Endothelial cell of umbilical vein (primary cell): ENCODE measurements around the gene HIVEP3. TPM values are rescaled to one million over a fixed set of nuclear protein-coding genes. Genes with fewer than 3 reads are reported as not detected.
A peak's percentile ranks its signal among the peaks of the same experiment; 100 is the strongest.

Experiments used
- BruUV-seq: library from RNA; stranded (reverse); fragments of 400-500 nt; replicated peaks from 2 replicates; lab custom pipeline; 2021; lab: Mats Ljungman, UMichigan
- CTCF ChIA-PET: fragments of 300-600, 350-600 bp; sonication (Branson Sonifier 250); formaldehyde crosslinking; loops from one replicate; lab custom pipeline; 2021; ENCODE audit warnings: antibody characterized with exemption, inconsistent platforms; lab: Charles Lee
- POLR2A ChIA-PET: fragments of 300-600, 350-600 bp; sonication (Branson Sonifier 250); formaldehyde crosslinking; loops from one replicate; lab custom pipeline; 2021; ENCODE audit warnings: antibody characterized with exemption, inconsistent platforms; lab: Charles Lee
- DNase-seq: peaks from one replicate; pipeline ENCODE4 v3.0.0-alpha.2; 2011; ENCODE audit warnings: low read depth, low spot score
- FAIRE-seq: peaks from 2 replicates; lab custom pipeline; 2011; peaks lifted over from hg19 to GRCh38; lab: Jason Lieb, UNC
- H2AFZ ChIP-seq: 2 replicates; pipeline ENCODE4 v1.6.0; 2012; ENCODE audit warnings: low read depth, low read length, control low read depth, inconsistent platforms
- H3K27ac ChIP-seq: 2 replicates; pipeline ENCODE4 v1.5.1; 2011; ENCODE audit warnings: low read depth, mild to moderate bottlenecking, control low read depth, low read length, moderate library complexity; ENCODE audit not compliant: insufficient read depth
- H3K27me3 ChIP-seq, 2 experiments: 2 replicates each; pipeline versions ENCODE4 v1.6.0 to v1.6.1; 2011; ENCODE audit warnings: low read length in 2 of 2, mixed read lengths in 1 of 2; ENCODE audit not compliant: control insufficient read depth in 2 of 2, insufficient read depth in 2 of 2
- H3K36me3 ChIP-seq, 2 experiments: 2 replicates in 1 of 2; 3 replicates in 1 of 2; pipeline ENCODE4 v1.5.1; 2011; ENCODE audit warnings: low read length in 2 of 2, mild to moderate bottlenecking in 1 of 2, moderate library complexity in 1 of 2; ENCODE audit not compliant: control insufficient read depth in 2 of 2, insufficient read depth in 2 of 2; ENCODE audit errors: extremely low read depth in 1 of 2
- H3K4me1 ChIP-seq: 3 replicates; pipeline ENCODE4 v1.5.1; 2011; ENCODE audit warnings: mild to moderate bottlenecking, low read length; ENCODE audit not compliant: control insufficient read depth, insufficient read depth; ENCODE audit errors: extremely low read depth
- H3K4me2 ChIP-seq: 2 replicates; pipeline ENCODE4 v1.6.1; 2011; ENCODE audit warnings: low read length, control low read depth, mixed read lengths; ENCODE audit not compliant: insufficient read depth
- H3K4me3 ChIP-seq, 3 experiments: fragments of 200-600 bp in 1 of 3; sonication (generic), shearing (Covaris generic) in 1 of 3; replicated peaks in 1 of 3; 2 replicates each; pipeline ENCODE4 v1.5.1; 2011 to 2016; ENCODE audit warnings: control low read depth in 3 of 3, low read length in 3 of 3, mild to moderate bottlenecking in 2 of 3, inconsistent platforms in 1 of 3, low read depth in 1 of 3, moderate library complexity in 1 of 3; ENCODE audit not compliant: insufficient read depth in 1 of 3
- H3K79me2 ChIP-seq: 2 replicates; pipeline ENCODE4 v1.6.0; 2012; ENCODE audit warnings: low read length, inconsistent platforms; ENCODE audit not compliant: control insufficient read depth, insufficient read depth
- H3K9ac ChIP-seq: replicated peaks from 2 replicates; pipeline ENCODE3; 2011; ENCODE audit warnings: low read length, control low read depth; ENCODE audit not compliant: insufficient read depth; ENCODE audit errors: extremely low read depth
- H3K9me1 ChIP-seq: replicated peaks from 3 replicates; pipeline ENCODE4 v1.6.0; 2011; ENCODE audit warnings: mild to moderate bottlenecking, low read length; ENCODE audit not compliant: control insufficient read depth, insufficient read depth; ENCODE audit errors: extremely low read depth
- H3K9me3 ChIP-seq: replicated peaks from 2 replicates; pipeline ENCODE4 v1.5.1; 2012; ENCODE audit warnings: low read length, inconsistent platforms; ENCODE audit not compliant: control insufficient read depth, insufficient read depth
- H4K20me1 ChIP-seq: replicated peaks from 2 replicates; pipeline ENCODE3; 2011; ENCODE audit warnings: mild to moderate bottlenecking, low read length; ENCODE audit not compliant: control insufficient read depth, insufficient read depth; ENCODE audit errors: extremely low read depth
- FOS ChIP-seq: IDR thresholded peaks from 2 replicates; pipeline ENCODE4 v1.6.1; 2011; ENCODE audit warnings: mild to moderate bottlenecking, low read length, moderate library complexity, borderline replicate concordance; ENCODE audit not compliant: insufficient read depth
- GATA2 ChIP-seq: IDR thresholded peaks from 2 replicates; pipeline ENCODE4 v1.7.0; 2011; ENCODE audit warnings: low read depth, mild to moderate bottlenecking, moderate library complexity, mixed read lengths, low read length; ENCODE audit not compliant: insufficient read length, insufficient read depth
- JUN ChIP-seq: IDR thresholded peaks from 2 replicates; pipeline ENCODE4 v1.6.1; 2011; ENCODE audit warnings: borderline replicate concordance, low read depth; ENCODE audit not compliant: insufficient read length, insufficient read depth
- MYC ChIP-seq: IDR thresholded peaks from one replicate; pipeline ENCODE4 v1.6.1; 2011; ENCODE audit warnings: mild to moderate bottlenecking, low read depth, low read length
- dilution Hi-C: fragments of 300-500 bp; cut with MboI; formaldehyde crosslinking; loops from one replicate; pipeline ENCODE4 v1.15.0; 2019; ENCODE audit warnings: low sequenced_read_pairs; ENCODE audit not compliant: extremely low pct_ligation_motif_present
- intact Hi-C: fragments of 100-400 bp; cut with micrococcal nuclease; formaldehyde crosslinking; loops from one replicate; pipeline ENCODE4 v1.10.0; 2022
- polyA plus RNA-seq, 4 experiments: library from polyadenylated mRNA; depleted of rRNA in 3 of 4; stranded (reverse) in 3 of 4; unstranded in 1 of 4; fragments of >200 nt; gene quantifications; 2 replicates each; pipeline versions ENCODE4 v1.2.1 to v1.2.3, GENCODE V29; 2011 to 2012; ENCODE audit warnings: missing spikeins in 1 of 4
- total RNA-seq: library from RNA; stranded (reverse); gene quantifications from 2 replicates; pipeline ENCODE4 v1.2.3, GENCODE V29; 2021

The HIVEP3 gene
- total and polyA plus RNA-seq, 2 donors (not counting 3 experiments of a cell fraction or from before 2014, with no cell fraction given), result 3.4 to 4.0 TPM

- no peaks in the 10 kb centered on the region for H3K9me3 ChIP-seq
- intact Hi-C loops, result loop anchor here (1.0 to 5.0 kb wide), 4 partner anchors 15 to 190 kb away; no protein-coding TSS in a partner anchor
- H3K4me2 ChIP-seq, result no peak overlapping the region
- peaks cover 21% of the 10 kb centered on the region for H3K4me1 ChIP-seq
- dilution Hi-C loops, result no loop called here
- no peaks in the 10 kb centered on the region for H4K20me1 ChIP-seq
- no peak overlapping the region for H2AFZ ChIP-seq
- no peaks in the 10 kb centered on the region for H3K36me3 ChIP-seq
- FAIRE-seq (peak; percentile 58), DNase-seq (no peak)
- no peak overlapping the region for H3K9ac ChIP-seq
- H3K79me2 ChIP-seq, result no peaks in the 10 kb centered on the region
- H3K27ac ChIP-seq, result no peak overlapping the region
- ChIA-PET CTCF (interaction anchor here (1.7 to 1.9 kb wide), 2 partner anchors 14 to 26 kb away, joined by 5 to 8 read pairs; no protein-coding TSS in a partner anchor), POLR2A (no interaction called here)
- no peaks in the 10 kb centered on the region for H3K27me3 ChIP-seq
- H3K9me1 ChIP-seq, result no peaks in the 10 kb centered on the region
- H3K4me3 ChIP-seq, result no peak overlapping the region
- no TSS peak for BruUV-seq
- TF ChIP-seq FOS, result no peak
- TF ChIP-seq JUN, result no peak
- TF ChIP-seq MYC, result no peak
- TF ChIP-seq GATA2, result no peak
Measured at GRCh38 chr1:41712695-41713094, 206.0 kb downstream of the HIVEP3 start.

- Histone ChIP-seq H3K4me1 (peaks cover 21% of the 10 kb centered on the region), H3K4me3 (no peak overlapping the region), H3K4me2 (no peak overlapping the region), H3K27me3 (no peaks in the 10 kb centered on the region), H3K27ac (no peak overlapping the region), H3K9ac (no peak overlapping the region), H4K20me1 (no peaks in the 10 kb centered on the region), H2AFZ (no peak overlapping the region), H3K9me1 (no peaks in the 10 kb centered on the region), H3K36me3 (no peaks in the 10 kb centered on the region), H3K9me3 (no peaks in the 10 kb centered on the region), H3K79me2 (no peaks in the 10 kb centered on the region)
- DNase-seq (no peak), FAIRE-seq (no peak)
- BruUV-seq, result no TSS peak
- no peak for TF ChIP-seq MYC
- POLR2A ChIA-PET, result no interaction called here
- CTCF ChIA-PET, result interaction anchor here (1.3 kb wide), 1 partner anchor 12 kb away, joined by 4 read pairs; no protein-coding TSS in a partner anchor
- dilution Hi-C loops (no loop called here), intact Hi-C loops (loop anchor here (2.0 to 5.0 kb wide), 3 partner anchors 49 to 190 kb away; no protein-coding TSS in a partner anchor)
Measured at GRCh38 chr1:41712081-41712480, 206.6 kb downstream of the HIVEP3 start.
